ENCODE data around the gene MDM1. TPM values are rescaled to one million over a fixed set of nuclear protein-coding genes. Genes with fewer than 3 reads are reported as not detected.

The MDM1 gene
- total and polyA plus RNA-seq, 4 donors, result 2.0 to 12.9 (median 5.1) TPM

- TF ChIP-seq ATF3 (IDR thresholded peaks at IDR 0.05) (peak; percentile 45), RXRA (IDR thresholded peaks at IDR 0.05) (peak; percentile 79 to 83), FOXA1 (IDR thresholded peaks at IDR 0.05) (peak; percentile 21), GABPA (IDR thresholded peaks at IDR 0.05 in 1 of 2, conservative IDR thresholded peaks at IDR 0.05 in 1 of 2) (peak; percentile 62 to 81), RAD21 (IDR thresholded peaks at IDR 0.05) (peak; percentile 69 to 79), HNF4A (conservative IDR thresholded peaks at IDR 0.05) (peak; percentile 78 to 81)
Measured at GRCh38 chr12:68364893-68365725, 32.9 kb upstream of the MDM1 start (continued).

- Histone ChIP-seq H3K9me3 (ENCODE audit: control insufficient read depth in 4 of 4, low read length in 3 of 4) (no peaks in the 10 kb centered on the region), H3K9ac (ENCODE audit: low read depth in 1 of 2, low read length in 2 of 2) (peak overlapping the region in 1 of 2 donors; percentile 72), H3K36me3 (ENCODE audit: control insufficient read depth in 4 of 4, insufficient read depth in 3 of 4, low read depth in 1 of 4, low read length in 3 of 4) (no peaks in the 10 kb centered on the region), H3K4me1 (ENCODE audit: control insufficient read depth in 4 of 4, insufficient read depth in 4 of 4, low read length in 3 of 4) (peaks cover 2 to 14% (median 11%) of the 10 kb centered on the region in 4 donors), H3K27me3 (ENCODE audit: control insufficient read depth in 4 of 4, insufficient read depth in 4 of 4, low read length in 3 of 4) (no peaks in the 10 kb centered on the region), H3K27ac (ENCODE audit: low read depth in 1 of 2, low read length in 2 of 2) (peak overlapping the region in 1 of 2 donors; percentile 69), H3K4me3 (ENCODE audit: low read depth in 1 of 3, low read length in 3 of 3) (peak overlapping the region in 1 of 3 donors; percentile 40)
- no peak for DNase-seq (ENCODE audit: low spot score)
- WGBS, result 67% methylated on average over 3 of the region's 3 CpGs
- TF ChIP-seq ZBTB33 (IDR thresholded peaks at IDR 0.05) (no peak), EGR1 (IDR thresholded peaks at IDR 0.05; ENCODE audit: low read depth in 2 of 2) (no peak), YY1 (IDR thresholded peaks at IDR 0.05) (no peak), HNF4A (conservative IDR thresholded peaks at IDR 0.05) (no peak), JUND (IDR thresholded peaks at IDR 0.05) (no peak), RXRA (IDR thresholded peaks at IDR 0.05) (no peak), MAX (IDR thresholded peaks at IDR 0.05) (no peak), RAD21 (IDR thresholded peaks at IDR 0.05) (no peak), CTCF (IDR thresholded peaks at IDR 0.05; ENCODE audit: low read depth, low read length, missing input control) (no peak)
Measured at GRCh38 chr12:68364328-68364727, 32.2 kb upstream of the MDM1 start.

- no peak overlapping the region for H3K4me3 ChIP-seq (ENCODE audit: low read depth in 1 of 3, low read length in 3 of 3)
- no peaks in the 10 kb centered on the region for H3K36me3 ChIP-seq (ENCODE audit: control insufficient read depth in 4 of 4, insufficient read depth in 3 of 4, low read depth in 1 of 4, low read length in 3 of 4)
- no peak overlapping the region for H3K9ac ChIP-seq (ENCODE audit: low read depth in 1 of 2, low read length in 2 of 2)
- peaks cover 3 to 23% (median 16%) of the 10 kb centered on the region in 4 donors for H3K4me1 ChIP-seq (ENCODE audit: control insufficient read depth in 4 of 4, insufficient read depth in 4 of 4, low read length in 3 of 4)
- H3K27me3 ChIP-seq (ENCODE audit: control insufficient read depth in 4 of 4, insufficient read depth in 4 of 4, low read length in 3 of 4), result no peaks in the 10 kb centered on the region
- DNase-seq (ENCODE audit: low spot score), result no peak
- H3K27ac ChIP-seq (ENCODE audit: low read depth in 1 of 2, low read length in 2 of 2), result no peak overlapping the region
- no peaks in the 10 kb centered on the region for H3K9me3 ChIP-seq (ENCODE audit: control insufficient read depth in 4 of 4, low read length in 3 of 4)
- no peak for TF ChIP-seq NR2F2 (IDR thresholded peaks at IDR 0.05)
- TF ChIP-seq EGR1 (IDR thresholded peaks at IDR 0.05; ENCODE audit: low read depth in 2 of 2), result no peak
- TF ChIP-seq RXRA (IDR thresholded peaks at IDR 0.05), result no peak
- no peak for TF ChIP-seq CTCF (IDR thresholded peaks at IDR 0.05; ENCODE audit: low read depth, low read length, missing input control)
- TF ChIP-seq FOXA1 (IDR thresholded peaks at IDR 0.05), result no peak
- no peak for TF ChIP-seq HNF4A (conservative IDR thresholded peaks at IDR 0.05)
- TF ChIP-seq REST (IDR thresholded peaks at IDR 0.05), result no peak
- no peak for TF ChIP-seq GABPA (IDR thresholded peaks at IDR 0.05 in 1 of 2, conservative IDR thresholded peaks at IDR 0.05 in 1 of 2)
- no peak for TF ChIP-seq MAX (IDR thresholded peaks at IDR 0.05)
- no peak for TF ChIP-seq JUND (IDR thresholded peaks at IDR 0.05)
- TF ChIP-seq RAD21 (IDR thresholded peaks at IDR 0.05), result no peak
Measured at GRCh38 chr12:68361953-68362352, 29.8 kb upstream of the MDM1 start.
